Activated T-cell treated with anti-CD3 and anti-CD28 coated beads for 1 hour (primary cell): Measurements from ENCODE around the gene PSMB7.

Experiments used
- DNase-seq: peaks from one replicate; pipeline ENCODE4 v3.0.0-alpha.2; 2020; ENCODE audit warnings: low read depth

The PSMB7 gene

GRCh38 chr9:124345063-124345462, 70.2 kb downstream of the PSMB7 start:
- DNase-seq: no peak

DNA sequence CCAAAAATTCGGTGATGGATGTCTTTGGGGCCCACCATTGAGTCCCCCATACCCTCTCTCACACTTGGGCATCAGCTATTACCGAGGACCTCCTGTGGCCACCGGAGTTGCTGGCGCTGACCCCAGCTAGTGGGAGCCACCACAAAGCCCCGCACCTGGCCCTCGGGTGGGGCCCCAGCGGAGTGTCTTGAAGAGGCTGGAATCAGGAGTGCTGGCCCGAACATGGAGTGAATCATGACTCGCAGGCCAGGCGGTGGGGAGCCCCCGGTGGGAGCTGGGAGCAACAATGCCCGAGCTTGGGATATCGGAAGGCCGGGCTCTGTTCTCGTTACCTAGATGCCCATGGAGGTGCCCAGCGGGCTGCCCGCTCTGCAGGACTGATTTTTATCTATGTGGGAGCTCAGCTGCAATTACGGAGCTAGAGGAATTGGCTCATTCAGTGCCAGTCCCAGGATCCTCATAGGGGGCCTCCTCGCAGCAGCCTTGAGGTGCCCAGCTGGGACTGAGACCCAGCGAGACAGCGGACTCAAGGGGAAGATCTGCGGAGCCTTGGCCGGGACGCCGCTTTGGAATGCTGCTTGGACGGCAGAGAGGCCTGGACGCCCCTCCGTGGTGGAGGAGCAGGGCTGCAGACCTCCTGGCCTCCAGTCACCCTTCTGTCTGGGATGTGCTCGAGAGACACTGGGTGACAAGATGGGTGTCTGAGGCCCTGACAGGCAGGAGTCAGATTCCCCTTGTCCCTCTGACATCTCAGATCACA, 70.8 kb downstream of the PSMB7 start:
- DNase-seq: no peak

DNA sequence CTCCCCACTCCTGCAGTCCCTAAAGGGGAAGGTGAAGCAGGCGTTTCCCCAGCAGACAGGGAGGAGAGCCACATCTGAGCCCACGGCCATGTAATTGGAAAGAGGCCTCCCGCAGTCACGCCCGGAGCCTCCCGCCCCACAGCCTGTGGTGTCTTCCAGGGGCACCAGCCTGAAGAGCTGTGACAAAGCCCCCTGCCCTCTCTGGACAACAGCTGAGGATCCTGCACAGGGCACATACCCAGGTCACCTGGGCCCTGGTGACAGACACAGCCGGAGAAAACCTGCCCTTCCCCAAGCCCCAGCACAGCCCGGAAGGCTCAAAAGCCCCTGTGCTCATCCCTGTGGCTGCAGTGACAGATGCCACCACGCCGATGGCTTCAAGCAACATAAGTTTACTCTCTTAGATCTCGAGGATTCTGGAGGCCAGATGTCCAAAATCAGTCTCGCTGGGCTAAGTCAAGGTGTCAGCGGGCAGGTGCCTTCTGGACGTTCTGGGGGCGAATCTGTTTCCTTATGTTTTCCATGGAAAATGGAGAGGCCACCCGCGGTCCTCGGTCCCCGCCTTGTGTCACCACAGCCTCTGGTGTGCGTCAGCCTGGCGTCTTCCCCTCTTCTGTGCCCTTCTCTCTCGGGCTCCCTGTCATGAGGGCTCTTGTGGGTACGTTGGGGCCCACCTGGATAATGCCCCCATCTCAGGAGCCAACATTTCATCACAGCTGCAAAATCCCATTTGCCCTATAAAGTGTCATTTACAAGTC, 71.5 kb downstream of the PSMB7 start:
- no peak for DNase-seq

DNA sequence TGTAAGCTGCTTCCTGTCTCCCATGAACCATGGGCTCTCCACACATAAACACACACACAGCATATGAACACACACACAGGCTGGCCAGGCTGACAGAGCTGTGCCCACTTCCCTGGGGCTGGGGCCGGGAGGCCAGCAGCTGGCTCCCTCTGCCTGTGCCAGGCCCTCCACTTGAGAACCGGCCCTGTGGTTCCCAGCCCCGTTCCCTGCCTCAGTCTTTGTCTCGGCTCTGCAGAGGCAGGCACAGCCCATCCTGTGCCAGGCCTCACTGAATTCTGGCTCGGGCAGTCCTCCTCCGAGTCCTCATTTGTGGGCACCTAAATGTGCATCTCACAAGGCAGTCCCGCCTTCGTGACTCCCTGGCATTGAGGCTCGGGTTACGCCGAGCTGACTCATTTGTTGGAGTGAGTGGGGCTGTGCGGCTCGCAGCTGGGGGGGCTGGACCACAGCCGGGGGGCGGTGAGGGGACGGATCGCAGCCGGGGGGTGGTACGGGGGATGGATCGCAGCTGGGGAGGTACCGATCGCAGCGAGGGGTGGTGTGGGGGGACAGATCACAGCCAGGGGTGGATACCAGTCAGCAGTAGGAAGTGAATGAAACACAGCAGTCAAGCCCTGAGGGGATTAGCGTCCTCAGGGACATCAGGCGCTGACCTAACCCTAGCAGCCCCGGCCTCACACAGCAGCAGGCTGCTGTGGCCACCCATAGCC, 72.3 kb downstream of the PSMB7 start:
- DNase-seq: no peak

DNA sequence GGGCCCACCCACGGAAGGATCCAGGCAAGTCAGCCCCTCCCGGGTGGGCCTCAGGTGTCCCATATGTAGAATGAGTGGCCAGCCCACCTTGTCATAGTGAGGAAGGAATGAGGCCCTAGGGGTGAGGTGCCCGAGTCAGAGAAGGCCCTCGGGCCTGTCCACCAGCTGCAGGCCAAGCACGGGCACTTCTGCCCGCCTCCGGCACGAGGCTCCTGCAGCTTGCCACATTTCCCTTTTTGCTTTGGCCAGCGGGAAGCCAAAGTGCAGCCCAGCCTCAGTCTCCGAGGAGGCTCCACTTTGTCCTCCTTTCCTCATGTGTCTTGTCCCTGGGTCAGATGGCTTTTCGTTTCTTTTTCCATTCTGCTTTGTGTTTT, 72.9 kb downstream of the PSMB7 start:
- DNase-seq: no peak

GRCh38 chr9:124341455-124342170, 73.6 kb downstream of the PSMB7 start:
- DNase-seq: no peak

DNA sequence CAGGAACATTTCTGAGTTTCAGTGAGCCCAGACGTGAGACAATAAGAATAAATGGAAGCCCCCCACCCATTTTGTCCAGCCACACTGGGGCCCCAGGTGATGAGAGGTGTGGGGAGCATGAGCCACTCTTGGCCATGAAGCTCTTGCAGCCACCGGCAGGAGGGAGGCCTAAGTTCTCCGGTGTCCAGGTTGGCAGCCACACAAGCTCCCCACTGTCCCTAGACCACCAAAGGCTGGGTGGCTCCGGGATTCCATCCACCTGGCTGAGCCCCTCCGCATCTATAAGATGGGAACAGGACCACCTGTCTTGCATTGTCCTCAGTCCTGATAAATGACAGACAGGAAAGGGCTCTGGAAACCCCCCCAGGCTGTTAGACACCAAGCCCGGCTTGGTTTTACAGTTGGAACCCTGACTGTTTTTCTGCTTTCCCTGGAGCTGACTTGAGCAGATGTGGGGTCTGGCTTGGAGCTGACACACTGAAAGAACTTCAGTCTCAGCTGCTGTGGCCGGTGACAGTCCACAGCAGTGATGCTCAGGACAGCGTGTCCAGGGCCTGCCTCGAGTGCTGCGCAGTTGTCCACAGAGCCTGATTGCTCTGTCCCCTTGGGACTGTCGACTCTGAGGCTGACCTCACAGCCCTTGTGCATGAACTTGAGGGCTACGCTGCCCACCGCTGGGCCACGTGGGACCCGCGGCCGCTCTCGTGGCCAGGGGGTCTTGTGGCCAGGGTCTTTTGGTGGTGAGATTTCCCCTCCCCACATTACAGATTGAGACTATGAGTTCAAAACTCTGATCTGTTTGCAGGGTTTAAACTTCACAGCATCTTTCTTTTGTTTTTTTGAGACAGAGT, 74.8 kb downstream of the PSMB7 start:
- no peak for DNase-seq

DNA sequence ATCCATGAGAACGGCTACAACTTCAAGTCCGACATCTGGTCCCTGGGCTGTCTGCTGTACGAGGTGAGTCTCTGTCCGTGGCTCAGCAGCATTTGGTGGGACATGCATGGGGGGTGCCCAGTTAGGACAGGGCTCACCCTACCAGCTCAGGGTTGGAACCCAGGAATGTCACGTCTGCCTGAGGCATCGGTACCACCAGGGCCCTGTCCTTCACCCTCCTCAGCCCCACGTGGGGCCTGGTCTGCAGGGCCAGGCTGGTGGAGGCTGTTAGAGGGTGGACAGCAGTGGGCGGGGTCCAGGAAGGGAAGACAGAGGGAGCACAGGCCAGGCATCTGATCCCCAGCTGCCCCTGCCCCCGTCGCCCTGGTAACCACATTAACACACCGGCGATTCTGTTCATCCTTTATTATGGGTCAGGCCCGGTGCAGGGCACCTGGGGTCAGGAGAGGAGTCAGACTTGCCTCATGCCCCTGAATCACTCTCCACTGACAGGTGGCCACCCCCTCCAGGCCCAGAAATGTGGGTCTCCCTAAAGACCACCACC, 75.6 kb downstream of the PSMB7 start:
- no peak for DNase-seq

DNA sequence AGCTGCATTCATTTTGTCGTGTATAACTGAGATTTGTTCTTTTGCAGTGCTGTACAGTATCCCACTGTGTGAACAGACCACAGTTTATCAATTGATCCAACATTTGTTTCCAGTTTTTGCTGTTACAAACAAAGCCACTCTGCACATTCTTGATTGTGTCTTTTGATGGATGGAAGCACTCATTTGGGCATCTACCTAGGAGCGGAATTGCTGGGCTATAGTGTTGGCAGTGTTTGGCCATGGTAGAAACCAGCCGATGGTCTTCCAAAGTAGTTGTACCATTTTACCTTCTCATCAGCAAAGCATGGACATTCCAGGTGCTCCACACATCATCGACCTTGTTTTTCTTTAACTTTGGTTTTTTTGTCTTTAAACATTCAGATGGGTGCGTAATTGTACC, 77.7 kb downstream of the PSMB7 start:
- DNase-seq: no peak

DNA sequence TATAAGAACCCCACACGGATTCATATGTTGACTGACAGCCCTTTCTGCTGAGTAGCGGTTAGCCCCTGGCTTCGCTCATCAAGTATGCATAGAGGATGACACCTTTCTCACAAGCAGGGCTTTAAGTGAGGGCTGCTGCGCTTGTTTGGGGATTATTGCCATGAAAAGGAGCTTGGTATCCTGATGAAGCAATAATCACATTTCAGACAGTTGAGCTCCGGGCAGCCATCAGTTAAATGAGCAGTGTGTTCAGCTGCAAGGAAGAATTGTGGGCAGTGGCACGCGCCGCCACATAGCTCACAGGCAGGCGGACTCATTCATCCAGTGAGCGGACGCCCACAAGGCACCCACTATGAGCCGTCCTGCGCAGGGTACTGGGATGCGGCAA, 79.9 kb downstream of the PSMB7 start:
- no peak for DNase-seq

- no peak for DNase-seq
Observed at GRCh38 chr9:124334568-124335319, 80.5 kb downstream of the PSMB7 start.

GRCh38 chr9:124333203-124333579, 82.1 kb downstream of the PSMB7 start:
- no peak for DNase-seq

GRCh38 chr9:124332361-124333202, 82.7 kb downstream of the PSMB7 start:
- no peak for DNase-seq

DNA sequence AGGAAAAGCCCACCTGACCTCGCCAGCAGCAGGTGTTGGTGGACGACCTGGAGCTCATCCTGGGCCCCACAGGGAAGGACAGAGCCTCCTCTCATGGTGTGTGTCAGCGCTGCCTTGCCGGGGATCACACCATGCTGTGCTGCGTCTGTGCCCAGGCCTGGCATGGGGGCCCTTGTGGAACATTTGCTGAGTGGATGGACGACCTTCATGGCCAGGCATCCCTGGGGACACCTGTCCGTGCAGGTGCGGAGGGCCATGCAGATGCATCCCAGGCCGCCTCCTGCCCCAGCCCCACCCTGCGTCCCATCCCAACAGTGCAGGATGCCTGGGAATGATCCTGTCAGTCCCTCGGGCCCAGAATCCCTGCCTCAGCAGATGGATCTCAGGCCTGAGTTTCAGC, 83.7 kb downstream of the PSMB7 start:
- no peak for DNase-seq

DNA sequence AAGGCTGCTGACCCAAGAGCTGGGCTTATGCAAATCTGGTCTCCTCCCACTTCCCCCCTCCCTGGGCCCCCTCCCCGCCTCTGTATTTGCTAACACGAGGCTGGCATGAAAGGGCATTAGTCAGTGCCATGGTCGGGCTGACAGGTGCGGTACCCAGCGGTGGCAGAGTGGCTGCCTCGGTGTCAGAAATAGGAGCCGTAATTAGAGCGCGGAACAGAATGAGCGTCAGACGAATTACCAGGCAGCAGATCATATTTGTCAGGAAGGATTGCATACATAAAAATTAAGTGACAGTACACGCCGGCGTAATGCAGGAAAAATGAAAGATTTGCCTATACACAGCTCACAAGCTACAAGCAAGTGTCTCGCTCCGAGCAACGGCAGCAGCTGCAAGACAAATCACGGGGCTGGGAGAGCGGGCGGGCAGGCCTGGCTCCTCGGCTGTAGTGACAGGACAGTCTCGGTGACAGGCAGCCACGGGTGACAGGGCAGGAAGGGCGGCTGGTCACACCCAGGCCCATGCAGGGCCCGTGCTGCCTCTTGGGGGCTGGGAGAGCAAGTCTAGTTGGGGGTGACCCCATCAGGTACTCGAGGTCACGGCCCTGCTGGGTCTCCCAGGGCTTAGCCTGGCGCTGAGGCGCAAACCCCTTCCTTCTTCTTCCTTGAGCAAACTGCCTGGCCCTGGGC, 85.1 kb downstream of the PSMB7 start:
- DNase-seq: no peak

- DNase-seq: no peak
Observed at GRCh38 chr9:124329206-124329792, 85.9 kb downstream of the PSMB7 start.

DNA sequence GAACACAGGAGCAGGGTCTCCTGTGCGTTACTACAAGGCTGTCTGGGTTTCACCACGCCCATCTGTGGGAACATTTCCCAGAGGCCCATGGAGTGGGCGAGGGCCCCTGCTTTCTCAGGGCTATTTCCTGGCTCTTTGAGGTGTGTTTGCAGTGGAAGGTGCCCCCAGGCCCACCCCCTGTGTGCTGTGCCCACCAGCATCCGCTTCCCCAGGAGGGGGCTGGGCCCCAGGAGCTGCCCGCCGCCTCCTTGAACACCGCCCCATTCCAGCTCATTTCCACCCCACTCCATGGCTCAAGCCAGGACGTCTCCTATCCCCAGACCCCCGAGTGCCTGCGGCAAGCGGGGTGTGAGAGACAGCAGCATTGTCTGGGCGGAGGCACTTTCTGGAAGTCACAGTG, 87.0 kb downstream of the PSMB7 start:
- no peak for DNase-seq

DNA sequence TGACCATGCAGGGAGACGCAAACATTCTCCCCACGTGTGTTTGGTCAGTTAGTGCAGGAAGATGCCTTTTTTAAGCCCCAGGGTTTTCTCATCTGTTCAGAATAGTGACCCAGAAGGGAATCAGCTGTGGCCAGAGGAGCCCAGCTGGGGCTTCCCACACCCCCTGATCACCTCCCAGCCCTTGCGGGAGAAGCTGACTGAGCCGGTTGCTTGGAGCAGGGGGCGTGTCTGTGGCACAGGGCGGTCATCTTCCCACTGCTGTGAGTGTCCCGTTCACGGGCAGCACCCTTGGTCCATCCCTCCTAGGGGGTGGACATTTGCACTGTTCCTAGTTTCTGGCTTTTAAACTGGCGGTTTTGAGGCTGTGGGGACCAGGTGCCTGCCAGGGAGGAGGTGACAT, 87.8 kb downstream of the PSMB7 start:
- no peak for DNase-seq

DNA sequence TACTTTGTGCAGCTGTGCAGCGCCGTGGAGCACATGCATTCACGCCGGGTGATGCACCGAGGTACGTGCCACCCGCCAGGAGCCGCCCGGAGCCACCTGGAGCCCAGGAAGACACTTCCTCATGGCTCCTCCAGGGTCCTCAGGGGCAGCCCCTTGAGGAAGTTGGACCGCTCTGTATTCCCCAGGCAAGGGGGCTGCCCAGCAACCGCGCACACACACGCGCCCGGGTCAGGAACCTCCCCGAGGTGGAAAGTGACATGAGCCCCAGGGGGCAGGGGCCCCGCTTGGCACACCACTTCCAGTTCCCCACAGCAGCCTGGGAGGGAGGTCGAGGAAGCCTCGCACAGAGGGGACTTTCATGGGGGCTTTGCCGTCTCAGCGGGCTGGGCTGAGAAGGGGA, 88.9 kb downstream of the PSMB7 start:
- no peak for DNase-seq
